DMS53 (cell line): ENCODE results near the gene SLC22A4.

Source experiments
- DNase-seq: peaks from one replicate; lab custom pipeline; 2025; lab: John Stamatoyannopoulos, UW

The SLC22A4 gene

DNA sequence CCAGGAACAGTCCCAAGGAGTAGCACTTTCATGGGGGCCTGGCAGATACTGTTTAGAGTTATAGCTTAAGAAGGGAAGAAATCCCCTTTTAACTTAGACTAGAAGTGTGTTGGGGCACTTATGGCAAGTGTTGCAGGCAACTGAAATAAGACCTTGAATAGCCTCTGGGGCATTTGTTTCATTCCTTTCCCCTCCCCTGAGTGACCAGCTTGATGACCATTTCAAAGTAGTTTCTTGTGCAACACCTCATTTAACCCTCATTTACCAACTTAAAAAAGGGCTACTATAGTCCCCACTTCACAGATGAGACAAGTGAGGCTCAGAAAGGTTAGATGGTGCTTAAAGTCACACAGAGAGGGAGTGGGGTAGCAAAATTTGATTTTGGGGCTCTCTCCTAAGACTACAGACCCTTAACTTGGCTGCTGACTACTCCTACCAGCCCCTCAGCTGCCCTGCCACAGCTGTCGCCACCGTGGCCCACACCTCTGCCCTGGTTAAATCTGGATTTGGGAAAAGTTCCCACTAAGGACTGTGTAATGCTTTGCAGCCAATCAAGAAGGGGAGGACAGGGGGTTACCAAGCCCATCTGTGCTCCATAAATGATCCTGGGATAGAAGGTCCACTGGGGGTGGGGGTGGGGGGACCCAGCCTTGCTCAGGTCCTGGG is 31.2 kb upstream of the SLC22A4 start:
- no peak for DNase-seq

DNA sequence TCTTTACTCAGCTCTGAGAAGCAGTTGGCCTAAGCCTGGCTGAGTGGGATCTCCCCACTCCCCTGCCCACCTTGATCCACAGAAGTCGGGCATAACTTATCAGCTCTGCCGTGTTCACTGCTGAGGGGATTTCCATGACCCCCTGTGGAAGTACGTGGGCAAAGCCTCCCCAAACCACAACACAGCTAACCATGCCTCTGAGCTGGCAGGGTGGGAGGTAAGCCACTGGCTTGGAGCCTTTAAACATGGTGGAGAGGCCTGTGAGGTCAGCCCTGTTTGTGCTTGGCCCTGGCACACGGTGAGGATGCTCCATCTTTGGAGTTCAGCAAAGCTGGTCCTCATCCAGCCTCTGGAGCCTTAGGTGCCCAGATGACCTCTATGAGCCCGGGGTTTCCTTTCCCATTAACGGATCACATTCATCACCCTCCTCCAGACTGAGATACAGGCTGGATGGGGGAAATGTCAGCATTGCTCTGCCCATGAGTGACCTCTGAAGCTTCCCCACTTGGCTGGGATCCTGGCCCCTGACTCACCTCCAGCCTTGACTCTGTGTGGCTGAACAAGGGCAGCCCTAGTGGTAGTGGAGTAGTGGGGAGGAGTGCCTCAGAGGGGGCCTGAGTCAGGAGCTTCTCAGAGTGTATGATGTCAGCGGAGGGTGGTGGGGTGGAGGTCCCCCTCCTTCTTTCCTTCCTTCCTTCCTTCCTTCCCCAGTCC is 30.5 kb upstream of the SLC22A4 start:
- no peak for DNase-seq

DNA sequence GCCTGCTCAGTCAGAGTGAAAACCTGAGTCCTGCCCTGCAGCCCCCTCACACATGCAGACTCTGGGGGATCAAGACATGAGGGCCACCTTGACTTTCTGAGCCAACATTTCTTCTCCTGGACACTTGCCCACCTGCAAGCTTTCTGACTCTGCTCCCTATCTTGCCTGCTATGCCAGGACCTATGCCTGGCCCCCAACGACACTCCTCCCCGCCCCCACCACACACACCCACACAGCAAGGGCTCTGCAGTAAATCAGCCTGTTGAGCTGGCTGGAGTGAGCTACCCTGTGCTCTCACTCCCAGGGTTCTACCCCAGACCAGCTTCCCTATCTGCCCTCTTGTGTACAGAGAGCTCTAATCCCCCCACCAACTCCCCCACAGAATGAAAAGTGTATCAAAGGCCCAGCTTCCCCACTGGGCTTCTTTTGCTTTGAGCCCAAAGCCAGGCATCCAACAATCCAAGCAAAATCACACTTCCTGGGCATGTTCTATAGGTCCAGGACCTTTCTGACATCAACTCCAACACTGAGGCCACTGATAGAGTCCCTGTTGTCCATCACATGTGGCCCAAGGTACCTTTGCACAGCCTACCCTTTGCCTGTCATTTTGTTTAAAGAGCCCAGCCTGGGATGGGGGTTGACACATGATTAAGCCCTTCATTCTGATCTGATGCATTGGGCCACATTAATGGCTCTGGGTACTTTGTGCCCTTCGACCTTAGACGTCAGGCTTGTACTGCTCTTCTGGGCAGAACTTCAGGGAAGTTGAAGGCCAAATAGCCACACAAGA is 29.5 kb upstream of the SLC22A4 start:
- no peak for DNase-seq

DNA sequence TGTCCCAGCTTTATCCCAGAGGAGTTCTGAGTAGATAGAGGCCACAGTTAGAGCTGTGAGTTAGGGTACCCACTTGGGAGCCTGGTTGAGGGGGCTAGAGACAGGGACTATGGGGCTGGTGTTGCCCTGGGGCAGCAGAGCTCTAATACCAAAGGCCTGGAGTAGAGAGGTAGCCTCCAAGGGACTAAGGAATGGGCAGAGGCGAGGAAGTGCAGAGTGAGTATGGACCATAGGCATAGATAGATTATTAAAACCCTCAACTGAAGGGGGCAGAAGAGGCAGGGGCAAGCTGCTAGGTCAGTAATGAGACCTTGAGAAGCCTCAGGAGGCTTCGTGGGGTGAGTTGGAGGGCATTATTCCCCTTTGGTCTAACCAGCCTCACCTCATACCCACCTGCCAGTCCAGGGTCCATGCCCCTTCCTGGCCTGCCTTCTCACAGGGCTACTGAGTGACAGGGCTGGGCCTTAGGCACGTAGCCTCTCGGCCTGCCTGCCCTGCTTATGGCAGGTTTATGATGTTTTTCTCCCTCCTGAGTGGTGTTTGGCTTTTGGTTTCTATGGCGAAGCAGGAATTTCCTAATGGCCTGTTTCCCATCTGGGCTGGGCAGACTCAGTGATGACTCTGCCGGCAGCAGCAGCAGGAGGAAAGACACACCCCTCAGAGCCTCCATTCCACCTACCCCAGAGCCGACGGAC is 28.7 kb upstream of the SLC22A4 start:
- peak; percentile 49 for DNase-seq

DNA sequence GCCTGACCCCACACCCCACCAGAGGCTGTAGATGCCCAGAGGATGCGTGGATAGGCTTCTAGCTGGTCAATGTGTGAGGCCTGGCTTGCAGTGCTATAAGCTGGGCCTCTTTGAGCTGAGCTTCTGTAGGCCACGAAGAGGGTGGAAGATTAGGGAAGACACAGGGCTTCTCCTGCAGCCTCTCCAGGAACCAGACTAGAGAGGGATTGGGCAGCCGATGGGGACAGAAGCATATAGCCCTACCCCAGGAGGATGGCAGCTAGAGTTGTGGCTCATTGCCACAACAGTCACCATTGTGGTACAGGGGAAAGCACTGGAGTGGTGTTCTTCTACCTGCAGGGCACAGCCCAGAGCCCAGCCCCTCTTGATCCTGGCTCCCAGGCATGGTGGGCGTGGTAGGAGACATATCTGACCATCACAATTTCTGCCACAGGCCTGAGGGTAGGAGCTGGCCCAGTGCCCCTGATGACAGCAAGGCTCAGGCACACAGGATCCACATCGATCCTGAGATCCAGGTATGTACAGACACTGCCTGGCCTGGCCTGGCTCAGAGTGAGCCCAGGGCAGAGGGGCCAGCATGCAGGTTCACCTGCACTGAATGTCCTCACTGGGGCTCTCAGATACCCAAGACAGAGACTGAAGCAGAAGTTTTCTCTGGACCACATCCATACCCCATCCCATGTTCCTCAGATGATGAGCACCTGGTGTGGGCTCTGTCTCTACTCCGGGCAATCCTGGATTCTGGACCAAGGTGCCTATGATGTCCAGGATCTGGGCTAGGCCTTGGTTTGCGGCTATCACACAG is 28.0 kb upstream of the SLC22A4 start:
- no peak for DNase-seq

DNA sequence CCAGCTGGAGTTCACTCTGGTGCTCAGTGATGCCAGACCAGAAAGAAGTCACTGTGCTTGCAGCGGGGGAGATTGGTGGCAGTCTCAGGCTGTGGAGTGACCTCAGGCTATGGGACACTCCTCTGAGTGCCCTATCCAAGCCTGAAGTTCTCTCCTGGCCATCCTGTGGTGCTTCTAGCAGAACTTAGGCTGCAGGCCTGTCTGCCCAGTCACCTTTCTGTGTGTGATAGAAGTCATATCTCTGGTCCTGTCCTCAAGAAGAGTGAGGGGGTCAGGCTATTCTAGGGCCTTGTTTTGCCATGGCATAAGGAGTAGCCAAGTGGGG is 27.4 kb upstream of the SLC22A4 start:
- DNase-seq = no peak

DNA sequence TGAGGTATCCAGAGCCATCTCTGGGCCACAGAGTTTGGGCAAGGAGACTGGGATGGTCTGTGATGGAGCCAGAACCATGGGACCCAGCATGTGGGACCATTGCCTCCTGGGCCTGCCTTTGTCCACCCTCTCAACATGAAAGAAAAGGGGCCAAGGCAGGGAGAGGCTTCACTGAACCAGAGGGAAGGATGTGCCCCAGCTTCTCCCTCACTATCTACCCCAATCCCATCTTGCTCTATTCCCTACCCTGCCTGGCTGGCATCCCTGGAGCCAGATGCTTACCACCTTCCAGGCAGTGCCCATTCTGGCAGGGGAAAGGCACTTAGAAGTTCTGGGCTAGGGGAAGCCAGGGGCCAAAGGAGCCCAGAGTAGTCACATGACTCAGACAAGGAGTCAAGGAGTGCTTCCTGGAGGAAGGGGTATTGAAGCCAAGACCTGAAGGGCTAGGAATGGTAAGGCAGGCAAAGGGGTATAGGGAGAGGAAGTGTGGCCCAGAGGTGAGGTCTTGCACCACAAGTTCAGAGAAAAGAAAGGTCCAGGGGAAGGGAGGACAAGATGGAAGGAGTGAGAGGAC is 26.9 kb upstream of the SLC22A4 start:
- DNase-seq = no peak

DNA sequence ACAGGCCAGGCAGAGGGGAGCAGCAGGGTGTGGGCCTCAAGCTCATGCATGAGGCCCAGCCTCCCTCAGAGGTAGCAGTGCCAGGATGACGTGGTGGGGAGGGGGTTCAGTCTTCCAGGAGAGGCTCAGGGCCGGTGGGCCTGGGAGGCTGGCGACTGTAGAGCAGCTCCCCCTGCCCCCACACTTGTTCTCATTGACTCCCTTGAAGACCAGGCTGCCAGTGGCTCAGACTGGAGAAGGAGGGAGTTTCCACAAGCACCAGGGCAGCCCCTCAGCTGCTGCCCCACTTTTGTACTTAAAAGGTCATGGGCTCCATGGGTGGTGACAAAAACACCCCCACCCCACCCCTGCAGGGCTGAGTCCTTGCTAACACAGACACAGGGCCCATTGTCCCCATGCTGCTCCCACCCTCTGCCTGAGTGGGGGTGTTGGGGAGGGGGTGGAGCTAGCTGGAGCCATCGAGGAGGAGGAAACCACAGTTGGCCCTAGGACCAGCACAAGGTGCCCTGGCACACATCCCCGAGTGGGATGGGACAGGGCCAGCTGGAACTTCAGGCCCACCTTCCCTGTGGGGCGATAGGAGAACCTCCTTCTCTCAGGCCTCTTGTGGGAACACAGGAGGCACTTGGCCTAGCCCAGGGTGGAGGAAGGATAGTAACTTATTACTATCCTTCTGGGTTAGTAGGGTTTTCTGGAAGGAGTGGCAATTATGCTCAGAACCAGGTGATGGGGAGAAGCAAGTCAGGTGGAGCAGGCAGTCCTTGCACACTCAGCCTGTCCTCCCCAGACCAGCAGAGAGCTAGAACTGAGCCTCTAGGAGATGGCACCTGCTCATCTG is 26.0 kb upstream of the SLC22A4 start:
- DNase-seq = no peak

DNA sequence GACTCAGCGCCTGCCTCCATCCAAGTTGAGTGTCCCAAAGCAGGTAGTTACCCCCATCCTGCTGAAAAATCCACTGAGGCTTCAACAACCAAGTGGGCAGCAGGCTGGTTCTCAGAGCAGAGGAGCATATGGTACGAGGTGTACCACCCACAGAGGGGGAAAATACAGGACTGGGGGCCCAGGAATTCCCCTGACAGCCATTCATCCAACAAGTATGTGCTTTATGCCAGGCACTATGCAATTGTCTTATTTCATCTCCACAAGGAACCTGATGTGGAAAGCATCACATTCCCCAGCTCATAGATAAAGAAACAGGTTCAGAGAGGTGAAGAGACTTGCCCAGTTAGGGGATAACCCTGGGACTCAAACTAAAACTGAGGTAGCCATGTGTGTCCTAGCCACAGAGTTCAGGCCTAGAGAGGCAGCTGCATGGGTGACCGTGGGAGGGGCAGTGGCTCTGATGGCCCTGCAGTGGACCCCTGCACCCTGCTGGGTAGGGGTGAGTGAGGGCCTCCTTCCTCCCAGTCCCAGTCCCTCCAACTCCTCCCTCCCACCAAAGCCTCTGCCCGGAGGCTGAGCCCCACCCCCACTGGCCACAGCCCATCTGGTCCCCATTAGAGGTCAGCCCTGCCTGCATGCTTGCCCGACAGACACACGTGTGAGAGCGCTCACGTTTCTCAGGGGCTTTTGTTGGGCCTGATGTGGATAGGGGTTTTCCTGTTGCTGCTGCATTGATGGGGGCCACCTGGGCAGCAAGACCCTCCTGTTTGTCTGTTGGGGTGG is 25.2 kb upstream of the SLC22A4 start:
- no peak for DNase-seq

DNA sequence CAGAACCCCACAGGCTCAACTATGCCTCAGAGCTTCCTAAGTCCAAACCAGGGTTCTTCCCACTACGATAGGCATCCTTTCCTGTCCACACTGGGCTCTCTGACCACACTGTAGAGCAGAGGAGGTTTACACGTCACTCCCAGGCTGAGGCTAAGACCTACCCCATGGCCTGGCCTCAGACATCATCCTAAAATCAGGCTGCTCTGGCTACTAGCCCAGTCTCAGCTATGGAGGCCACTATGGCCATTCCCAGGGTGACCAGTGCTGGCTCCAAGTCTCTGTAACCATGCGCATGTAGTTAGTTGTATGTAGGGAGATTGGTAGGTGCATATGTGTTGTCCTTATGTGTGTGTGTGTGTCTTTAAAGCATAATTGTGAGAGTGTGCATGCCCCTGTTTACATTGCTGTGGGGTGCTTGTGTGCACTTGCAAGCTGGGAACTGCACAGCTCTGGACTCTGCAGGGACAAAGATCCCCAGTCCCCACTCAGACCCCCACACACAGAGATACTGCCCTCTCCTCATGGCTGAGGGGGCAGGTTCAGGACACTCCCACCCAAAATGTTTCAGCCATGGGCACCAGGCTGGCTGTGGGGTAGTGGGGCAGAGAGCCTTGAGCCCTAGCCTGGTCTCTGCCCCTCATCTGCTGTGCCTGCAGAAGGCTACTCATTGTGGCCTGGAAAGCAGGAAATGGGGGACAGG is 24.4 kb upstream of the SLC22A4 start:
- DNase-seq = no peak

DNA sequence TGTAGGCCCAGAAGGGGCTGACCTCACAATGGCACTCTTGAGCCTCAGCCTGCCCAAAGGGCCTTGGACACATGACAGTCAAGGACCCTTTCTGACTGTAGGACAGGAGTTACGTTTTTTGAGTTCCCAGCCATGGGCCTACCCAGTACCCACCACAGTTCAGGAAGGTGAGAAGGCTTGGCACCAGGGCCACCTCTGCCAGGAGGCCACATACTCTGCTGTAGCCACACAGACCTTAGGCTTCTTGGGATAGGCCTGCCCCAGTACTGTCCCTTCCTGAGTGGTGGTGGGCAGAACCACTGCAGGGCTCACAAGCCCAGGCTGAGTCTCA is 23.9 kb upstream of the SLC22A4 start:
- no peak for DNase-seq

DNA sequence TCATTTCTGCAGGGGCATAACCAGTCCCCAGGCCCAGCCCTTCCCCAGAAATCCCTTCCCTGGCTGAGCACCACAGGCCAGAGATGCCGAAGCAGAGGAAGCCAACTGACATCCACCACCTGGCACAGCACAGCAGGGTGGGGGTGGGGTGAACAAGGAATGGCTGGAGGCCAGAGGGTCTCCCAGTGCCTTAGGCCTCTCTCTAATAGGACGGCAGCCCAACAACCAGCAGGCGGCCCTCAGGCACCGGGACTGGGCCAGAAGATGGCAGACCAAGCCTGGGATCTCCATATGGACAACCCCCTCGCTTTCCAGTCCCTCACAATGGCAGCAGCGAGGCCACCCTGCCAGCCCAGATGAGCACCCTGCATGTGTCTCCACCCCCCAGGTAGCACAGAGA is 23.5 kb upstream of the SLC22A4 start:
- no peak for DNase-seq

DNA sequence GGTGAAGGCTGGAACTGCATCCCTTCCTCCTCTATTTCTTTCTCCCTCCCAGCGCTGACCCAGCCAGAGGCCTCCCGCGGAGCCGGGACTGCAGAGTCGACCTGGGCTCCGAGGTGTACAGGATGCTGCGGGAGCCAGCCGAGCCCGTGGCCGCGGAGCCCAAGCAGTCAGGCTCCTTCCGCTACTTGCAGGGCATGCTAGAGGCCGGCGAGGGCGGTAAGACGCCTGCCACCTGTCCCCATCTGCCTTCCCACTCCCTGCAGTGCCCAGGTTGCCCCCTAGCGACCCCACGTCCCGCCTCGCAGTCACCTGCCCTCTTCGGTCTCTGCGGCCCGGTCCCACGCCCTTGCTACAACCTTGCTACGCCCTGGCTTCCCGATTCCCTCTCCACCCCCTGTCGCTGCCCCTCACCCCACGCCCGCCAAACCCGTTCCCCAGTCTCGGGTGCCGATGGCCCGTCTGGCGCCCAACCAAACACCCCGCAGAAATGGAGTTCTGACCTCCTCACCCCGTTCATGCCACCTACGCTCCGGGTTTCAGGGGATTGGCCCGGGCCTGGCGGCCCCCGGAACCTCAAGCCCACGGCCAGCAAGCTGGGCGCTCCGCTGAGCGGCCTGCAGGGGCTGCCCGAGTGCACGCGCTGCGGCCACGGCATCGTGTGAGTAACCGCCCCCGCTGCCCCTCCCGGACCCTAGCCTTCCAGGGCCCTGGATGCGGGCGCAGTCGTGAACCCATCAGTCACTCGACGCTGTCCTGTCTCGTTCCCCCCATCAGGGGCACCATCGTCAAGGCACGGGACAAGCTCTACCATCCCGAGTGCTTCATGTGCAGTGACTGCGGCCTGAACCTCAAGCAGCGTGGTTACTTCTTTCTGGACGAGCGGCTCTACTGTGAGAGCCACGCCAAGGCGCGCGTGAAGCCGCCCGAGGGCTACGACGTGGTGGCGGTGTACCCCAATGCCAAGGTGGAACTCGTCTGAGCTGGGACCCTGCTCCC is 22.6 kb upstream of the SLC22A4 start:
- no peak for DNase-seq

DNA sequence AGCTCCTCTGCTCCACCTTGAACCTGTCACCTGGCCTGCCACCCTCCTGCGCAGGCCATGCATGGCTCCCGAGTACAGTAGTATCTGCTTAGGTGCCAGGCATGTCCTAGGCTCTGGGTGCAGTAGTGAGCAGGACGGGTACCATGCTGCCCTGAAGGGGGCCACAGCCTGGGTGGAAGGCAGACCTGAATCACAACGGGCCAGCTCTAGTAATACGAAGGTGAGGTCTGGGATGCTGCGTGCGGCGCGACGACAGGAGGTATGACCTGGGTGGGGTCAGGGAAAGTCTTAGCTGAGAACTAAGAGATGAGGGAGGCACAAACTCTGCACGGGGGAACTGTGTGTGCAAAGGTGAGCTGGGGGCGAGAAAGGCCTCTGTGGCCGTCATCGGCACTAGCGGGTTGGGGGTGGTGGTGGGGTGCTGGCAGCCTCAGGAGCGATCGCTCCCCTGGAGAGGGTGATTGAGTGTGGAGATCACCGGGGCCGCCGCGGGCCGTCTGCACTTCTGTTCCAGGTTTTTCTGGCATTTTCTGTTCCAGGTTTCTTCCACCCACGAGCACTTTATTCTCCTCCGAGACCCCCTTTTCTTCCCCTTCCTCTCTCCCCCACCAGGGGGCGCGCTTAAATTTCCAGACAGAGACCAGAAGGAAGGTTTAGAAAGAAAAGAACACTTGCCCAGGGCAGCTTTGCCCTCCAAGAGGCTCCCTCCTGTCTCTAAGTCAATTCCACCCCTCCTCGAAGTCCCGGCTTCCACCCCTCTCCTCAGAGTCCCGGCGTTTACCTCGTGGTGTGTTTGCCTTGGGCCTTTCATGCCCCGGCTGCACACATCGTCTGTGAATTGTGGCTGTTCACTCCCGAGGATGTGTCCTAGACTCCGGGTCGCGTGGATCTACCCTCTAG is 21.6 kb upstream of the SLC22A4 start:
- DNase-seq = peak; percentile 73

DNA sequence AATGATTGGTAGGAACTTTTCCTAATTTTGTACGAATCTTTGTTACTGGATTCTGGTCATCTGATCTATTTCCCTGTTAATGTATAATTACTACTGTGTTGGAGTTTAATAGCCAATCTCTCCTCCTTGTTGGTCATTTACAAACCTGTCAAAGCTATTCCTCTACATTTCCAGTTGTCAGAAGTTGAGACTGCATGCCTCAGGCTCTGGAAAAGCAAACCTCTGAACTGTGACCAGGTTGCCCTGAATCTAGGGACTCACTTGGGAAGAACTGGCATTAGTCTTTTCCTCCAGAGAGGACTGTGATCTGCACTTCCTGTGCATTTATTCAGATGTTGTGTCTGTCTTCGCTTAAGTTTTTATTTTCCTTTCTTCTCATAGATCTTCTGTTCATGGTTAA is 20.6 kb upstream of the SLC22A4 start:
- DNase-seq = no peak

DNA sequence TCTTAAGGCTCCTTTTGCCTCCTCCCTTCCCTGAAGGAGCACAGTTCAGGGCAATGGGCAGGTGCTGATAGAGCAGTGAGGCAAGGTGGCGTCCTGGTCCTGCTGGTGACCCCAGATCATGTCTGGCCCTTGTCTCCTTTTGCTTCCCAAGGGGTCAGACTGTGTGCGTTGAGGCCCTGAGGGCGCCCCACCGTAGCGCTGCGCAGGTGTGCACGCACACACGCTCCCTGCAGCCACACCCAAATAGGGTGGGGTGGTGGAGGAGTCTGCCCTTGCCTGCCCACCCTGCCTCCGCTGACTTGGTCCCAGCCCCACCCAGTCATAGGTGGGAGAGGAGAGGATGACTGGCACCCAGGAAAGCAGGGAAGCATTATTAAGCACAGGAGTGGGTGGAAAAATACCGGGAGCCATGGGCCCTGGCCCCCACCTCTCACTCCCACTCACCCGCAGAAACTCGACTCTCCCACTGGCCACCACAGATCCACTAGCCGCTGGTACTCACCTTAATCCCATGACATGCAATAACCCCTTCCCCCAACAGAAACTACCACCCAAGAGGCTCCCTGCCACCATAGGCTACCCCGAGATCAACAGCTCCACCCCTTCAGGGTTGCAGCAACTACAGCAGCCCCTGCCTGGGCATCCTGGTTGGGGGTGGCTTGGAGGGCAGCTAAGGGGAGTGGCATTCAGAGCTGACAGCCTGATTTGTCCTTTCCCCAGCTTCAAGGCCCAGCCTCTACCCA is 20.0 kb upstream of the SLC22A4 start:
- no peak for DNase-seq
